GM13977 (cell line): ENCODE data around the gene MGMT.

ENCODE experiments used
- DNase-seq: peaks from one replicate; pipeline ENCODE4 v3.0.0; 2012; ENCODE audit warnings: low spot score
- CTCF ChIP-seq: IDR thresholded peaks from 2 replicates; pipeline ENCODE4 v1.5.1; 2012; ENCODE audit warnings: mild to moderate bottlenecking, control low read depth; ENCODE audit not compliant: insufficient read depth; ENCODE audit errors: extremely low read depth, missing control alignments
- in situ Hi-C: fragments of 300-500 bp; cut with MboI; formaldehyde crosslinking; loops from one replicate; pipeline ENCODE4 v1.12.0; 2022; ENCODE audit warnings: low sequenced_read_pairs, low pct_unique_long_range_greater_than_20kb, mixed read lengths, inconsistent platforms; ENCODE audit not compliant: unreplicated experiment

Gene MGMT

GRCh38 chr10:129541748-129542487 lies 74.9 kb downstream of the MGMT start:
- no peak for TF ChIP-seq CTCF
- in situ Hi-C loops = no loop called here
- DNase-seq = no peak

- no peak for TF ChIP-seq CTCF
- in situ Hi-C loops = no loop called here
- no peak for DNase-seq
These were observed 75.5 kb downstream of the MGMT start for GRCh38 chr10:129542589-129542988.

- no peak for DNase-seq
- in situ Hi-C loops = no loop called here
- TF ChIP-seq CTCF = no peak
These were observed 77.5 kb downstream of the MGMT start for GRCh38 chr10:129544205-129545202.

GRCh38 chr10:129545261-129545660 lies 78.2 kb downstream of the MGMT start:
- DNase-seq = no peak
- TF ChIP-seq CTCF = no peak
- in situ Hi-C loops = no loop called here

GRCh38 chr10:129546106-129546505 lies 79.1 kb downstream of the MGMT start:
- in situ Hi-C loops = no loop called here
- TF ChIP-seq CTCF = no peak
- no peak for DNase-seq

- DNase-seq = no peak
- in situ Hi-C loops = no loop called here
- no peak for TF ChIP-seq CTCF
These were observed 80.6 kb downstream of the MGMT start for GRCh38 chr10:129547608-129548007.
